T-helper 2 cell treated with Interferon-gamma antibody and Interleukin-4, amounts not matched to agents 100 ng/mL and 5 ng/mL, for 36 hours (primary cell): ENCODE measurements around the gene URB1. TPM values are rescaled to one million over a fixed set of nuclear protein-coding genes. Genes with fewer than 3 reads are reported as not detected.
"Not testable (repeated sequence)": the region's sequence is repeated elsewhere in the genome, so short reads cannot be mapped to it uniquely, and the experiment has no call there.

Source experiments
- intact Hi-C: fragments of 100-400 bp; cut with micrococcal nuclease; formaldehyde crosslinking; loops from one replicate; pipeline ENCODE4 v1.15.1; 2023
- total RNA-seq: library from RNA; stranded (reverse); gene quantifications from 2 replicates; pipeline ENCODE4 v1.2.3, GENCODE V29; 2022

Gene URB1
- total RNA-seq, 1 donor from 2014 or later: 22.8 TPM

- intact Hi-C loops: no loop called here
Measured at GRCh38 chr21:32322676-32323075, 70.1 kb downstream of the URB1 start.

- intact Hi-C loops: no loop called here
Measured at GRCh38 chr21:32322103-32322502, 70.7 kb downstream of the URB1 start.

GRCh38 chr21:32321480-32321879 lies 71.3 kb downstream of the URB1 start:
- intact Hi-C loops: no loop called here

GRCh38 chr21:32320726-32321125 lies 72.1 kb downstream of the URB1 start:
- intact Hi-C loops: no loop called here

GRCh38 chr21:32320059-32320458 lies 72.8 kb downstream of the URB1 start:
- intact Hi-C loops: no loop called here

- intact Hi-C loops: no loop called here
Measured at GRCh38 chr21:32319012-32319411, 73.8 kb downstream of the URB1 start.

- intact Hi-C loops: no loop called here
Measured at GRCh38 chr21:32317726-32318125, 75.1 kb downstream of the URB1 start.

- intact Hi-C loops: no loop called here
Measured at GRCh38 chr21:32316361-32317215, 76.2 kb downstream of the URB1 start.

GRCh38 chr21:32315511-32316281 lies 77.1 kb downstream of the URB1 start:
- intact Hi-C loops: no loop called here

GRCh38 chr21:32314806-32315205 lies 78.0 kb downstream of the URB1 start:
- intact Hi-C loops: no loop called here

- intact Hi-C loops: no loop called here
Measured at GRCh38 chr21:32312976-32313375, 79.8 kb downstream of the URB1 start.

- intact Hi-C loops: no loop called here
Measured at GRCh38 chr21:32312326-32312725, 80.5 kb downstream of the URB1 start.

- intact Hi-C loops: no loop called here
Measured at GRCh38 chr21:32311621-32312020, 81.2 kb downstream of the URB1 start.

GRCh38 chr21:32310976-32311375 lies 81.8 kb downstream of the URB1 start:
- intact Hi-C loops: not testable (repeated sequence)

- intact Hi-C loops: no loop called here
Measured at GRCh38 chr21:32309906-32310460, 82.8 kb downstream of the URB1 start.

GRCh38 chr21:32308696-32309095 lies 84.1 kb downstream of the URB1 start:
- intact Hi-C loops: no loop called here

- intact Hi-C loops: no loop called here
Measured at GRCh38 chr21:32307706-32308105, 85.1 kb downstream of the URB1 start.

GRCh38 chr21:32306021-32306780 lies 86.6 kb downstream of the URB1 start:
- intact Hi-C loops: no loop called here

GRCh38 chr21:32304998-32305397 lies 87.8 kb downstream of the URB1 start:
- intact Hi-C loops: no loop called here

- intact Hi-C loops: no loop called here
Measured at GRCh38 chr21:32303385-32303784, 89.4 kb downstream of the URB1 start.

GRCh38 chr21:32302560-32302959 lies 90.3 kb downstream of the URB1 start:
- intact Hi-C loops: no loop called here
